ENCODE measurements around the gene SEC23IP. TPM values are rescaled to one million over a fixed set of nuclear protein-coding genes. Genes with fewer than 3 reads are reported as not detected.

The SEC23IP gene
- polyA plus RNA-seq (2013, experiment 1 of 4) = 48.5 TPM
- 51.9 TPM for polyA plus RNA-seq (2013, experiment 2 of 4)
- polyA plus RNA-seq (2013, experiment 3 of 4) = 33.5 TPM
- polyA plus RNA-seq (2013, experiment 4 of 4) = 38.2 TPM

DNA sequence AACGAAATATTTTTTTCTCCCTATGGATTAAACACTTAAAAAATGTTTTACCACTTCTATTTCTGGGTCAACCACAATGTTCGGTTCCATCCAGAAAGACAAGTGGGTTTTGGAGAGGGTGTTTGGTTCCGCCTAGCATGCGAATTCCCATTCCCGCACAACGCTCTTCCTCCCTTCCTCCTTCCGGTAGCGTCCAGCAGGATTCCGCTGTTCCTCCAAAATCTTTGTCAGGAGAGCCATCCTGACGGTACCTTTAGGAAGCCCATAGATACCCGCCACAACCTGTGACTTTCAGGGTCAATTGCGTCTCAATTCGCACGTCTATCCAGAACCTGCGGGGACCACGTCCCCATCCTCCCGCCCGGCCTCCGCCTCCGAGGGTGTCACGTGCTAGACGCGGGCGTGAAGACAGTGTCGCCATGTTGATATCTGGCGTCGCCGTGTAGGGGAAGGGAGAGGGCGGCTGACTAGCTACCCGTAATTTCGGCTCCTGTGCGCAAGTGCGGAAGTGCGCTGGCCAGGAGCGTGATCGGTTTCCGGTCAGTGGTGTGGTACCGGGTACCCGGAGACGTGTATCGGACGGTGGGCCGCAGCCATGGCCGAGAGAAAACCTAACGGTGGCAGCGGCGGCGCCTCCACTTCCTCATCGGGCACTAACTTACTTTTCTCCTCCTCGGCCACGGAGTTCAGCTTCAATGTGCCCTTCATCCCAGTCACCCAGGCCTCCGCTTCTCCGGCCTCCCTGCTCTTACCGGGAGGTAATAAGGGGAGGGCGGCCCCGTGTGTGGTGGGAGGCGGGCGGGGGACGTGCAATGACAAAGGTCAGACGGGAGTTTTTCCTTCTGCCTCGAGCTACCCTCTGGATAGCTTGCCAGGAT lies at the start of gene SEC23IP:
Gene SEC23IP, plus strand, starts transcription at position 543 of the 878 bp plus-strand sequence. Its CDS starts 53 bp downstream, at position 596.
- WGBS, 2 experiments = 1% methylated on average over 61 of the region's 61 CpGs

DNA sequence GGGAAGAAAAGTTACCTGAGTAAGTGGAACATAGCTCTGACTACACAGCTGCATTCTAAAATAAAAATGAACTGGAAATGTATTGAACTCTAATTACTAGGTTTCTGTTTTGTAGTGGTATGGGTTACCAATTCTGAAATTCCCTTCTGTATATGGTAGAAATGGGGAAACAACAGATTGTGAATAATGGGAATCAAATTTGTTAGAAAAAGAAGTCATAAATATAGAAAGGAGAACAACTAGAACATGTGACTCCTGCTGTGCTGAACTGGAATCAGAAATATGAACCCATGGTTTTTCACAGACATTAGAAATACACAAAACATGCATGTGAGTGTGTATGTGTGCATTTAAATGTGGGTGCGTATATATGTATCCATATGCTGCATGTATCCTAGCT lies 46.9 kb upstream of the SEC23IP start:
- H3K27me3 ChIP-seq (ENCODE audit: control insufficient read depth, insufficient read depth, low read length, poor library complexity, severe bottlenecking) = no peaks in the 10 kb centered on the region
- H3K36me3 ChIP-seq (ENCODE audit: control insufficient read depth, insufficient read depth, low read length) = peaks cover 49% of the 10 kb centered on the region
- H3K4me3 ChIP-seq (ENCODE audit: insufficient read depth, low read depth, low read length) = no peak overlapping the region
- 95 to 100% methylated on average over 1 of the region's 1 CpG for WGBS, 2 experiments
- no peaks in the 10 kb centered on the region for H3K4me1 ChIP-seq (ENCODE audit: control insufficient read depth, insufficient read depth, low read length)
- H3K27ac ChIP-seq (ENCODE audit: insufficient read depth, low read depth, low read length, poor library complexity, severe bottlenecking) = no peak overlapping the region
- no peaks in the 10 kb centered on the region for H3K9me3 ChIP-seq (ENCODE audit: control insufficient read depth, low read length)

More for the DNA sequence above, at the start of gene SEC23IP:
- no peaks in the 10 kb centered on the region for H3K4me1 ChIP-seq (ENCODE audit: control insufficient read depth, insufficient read depth, low read length)
- peak within 1 kb of the TSS; percentile 36 for H3K27ac ChIP-seq (ENCODE audit: insufficient read depth, low read depth, low read length, poor library complexity, severe bottlenecking)
- H3K9me3 ChIP-seq (ENCODE audit: control insufficient read depth, low read length) = no peaks in the 10 kb centered on the region
- peak within 1 kb of the TSS; percentile 99 for H3K4me3 ChIP-seq (ENCODE audit: insufficient read depth, low read depth, low read length)
- no peaks in the 10 kb centered on the region for H3K36me3 ChIP-seq (ENCODE audit: control insufficient read depth, insufficient read depth, low read length)
- H3K27me3 ChIP-seq (ENCODE audit: control insufficient read depth, insufficient read depth, low read length, poor library complexity, severe bottlenecking) = no peaks in the 10 kb centered on the region

DNA sequence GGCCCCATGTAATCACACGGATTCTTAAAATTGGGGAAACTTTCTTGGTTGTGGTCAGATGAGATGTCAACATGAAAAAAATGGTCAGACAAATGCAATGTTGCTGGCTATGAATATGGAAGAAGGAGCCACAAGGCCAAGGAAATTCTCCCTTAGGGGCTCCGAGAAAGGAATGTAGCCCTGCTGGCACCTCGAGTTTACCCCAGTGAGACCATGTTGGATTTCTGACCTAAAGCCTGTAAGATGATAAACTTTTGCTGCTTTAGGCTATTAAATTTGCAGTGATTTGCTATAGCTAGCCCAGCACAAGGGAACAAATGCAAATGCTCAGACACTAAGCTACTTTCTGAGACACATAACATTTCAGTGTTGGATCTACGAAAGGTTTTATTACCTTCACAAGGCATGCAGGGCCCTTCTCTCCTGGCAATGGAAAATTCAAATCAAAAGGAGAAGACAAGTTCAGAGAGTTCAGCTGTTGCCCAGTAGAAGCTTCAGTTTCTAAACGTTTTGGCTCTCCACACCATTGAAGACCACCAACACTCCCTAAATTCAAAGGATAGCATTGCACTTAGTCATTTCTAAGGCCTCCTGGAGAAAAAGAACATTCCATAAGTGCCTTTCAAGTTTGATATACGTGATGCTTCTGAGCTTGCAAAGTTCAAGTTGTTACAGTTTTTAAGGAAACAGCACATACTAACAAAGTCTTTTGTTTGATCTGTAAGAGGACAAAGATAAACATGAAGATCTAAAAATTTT lies 43.3 kb upstream of the SEC23IP start:
- Histone ChIP-seq H3K27ac (ENCODE audit: insufficient read depth, low read depth, low read length, poor library complexity, severe bottlenecking) (no peak overlapping the region), H3K4me3 (ENCODE audit: insufficient read depth, low read depth, low read length) (no peak overlapping the region), H3K9me3 (ENCODE audit: control insufficient read depth, low read length) (no peaks in the 10 kb centered on the region), H3K36me3 (ENCODE audit: control insufficient read depth, insufficient read depth, low read length) (peaks cover 49% of the 10 kb centered on the region), H3K4me1 (ENCODE audit: control insufficient read depth, insufficient read depth, low read length) (no peaks in the 10 kb centered on the region), H3K27me3 (ENCODE audit: control insufficient read depth, insufficient read depth, low read length, poor library complexity, severe bottlenecking) (no peaks in the 10 kb centered on the region)
- WGBS, 2 experiments = 85 to 92% methylated on average over 6 of the region's 6 CpGs

DNA sequence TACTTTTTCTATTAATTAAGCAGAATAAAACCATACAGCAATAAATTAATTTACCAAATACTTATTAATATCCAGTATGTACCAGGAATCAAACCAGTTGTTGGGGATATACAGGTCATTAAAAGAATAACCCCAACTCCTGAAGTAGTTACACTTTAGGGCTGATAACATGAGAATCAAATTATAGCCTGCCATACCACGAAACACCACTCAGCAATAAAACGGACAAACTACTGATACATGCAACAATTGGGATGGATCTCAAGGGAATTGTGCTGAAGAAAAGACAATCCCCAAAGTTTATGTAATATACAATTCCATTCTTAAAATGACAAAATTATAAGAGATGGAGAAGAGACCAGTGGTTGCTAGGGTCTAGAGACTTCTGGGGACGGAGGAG lies 42.6 kb upstream of the SEC23IP start:
- no peak overlapping the region for H3K27ac ChIP-seq (ENCODE audit: insufficient read depth, low read depth, low read length, poor library complexity, severe bottlenecking)
- WGBS, 2 experiments = 89 to 97% methylated on average over 2 to 3 of the region's 3 CpGs

DNA sequence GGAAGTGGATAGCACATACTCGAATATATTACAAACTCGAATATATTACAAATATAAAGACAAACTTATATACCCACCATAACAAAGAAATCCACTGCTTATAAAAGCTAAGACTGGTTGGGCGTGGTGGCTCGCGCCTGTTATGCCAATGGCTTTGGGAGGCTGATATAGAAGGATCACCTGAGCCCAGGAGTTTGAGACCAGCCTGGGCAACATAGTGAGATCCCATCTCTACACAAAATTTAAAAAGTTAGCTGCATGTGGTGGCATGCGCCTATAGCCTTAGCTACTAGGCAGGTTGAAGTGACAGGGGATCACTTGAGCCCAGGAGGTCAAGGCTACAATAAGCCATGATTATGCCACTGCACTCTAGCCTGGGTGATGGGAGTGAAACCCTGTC lies 40.3 kb upstream of the SEC23IP start:
- H3K4me3 ChIP-seq (ENCODE audit: insufficient read depth, low read depth, low read length) = no peak overlapping the region
- no peaks in the 10 kb centered on the region for H3K4me1 ChIP-seq (ENCODE audit: control insufficient read depth, insufficient read depth, low read length)
- 94 to 98% methylated on average over 6 of the region's 6 CpGs for WGBS, 2 experiments
- no peaks in the 10 kb centered on the region for H3K27me3 ChIP-seq (ENCODE audit: control insufficient read depth, insufficient read depth, low read length, poor library complexity, severe bottlenecking)
- H3K27ac ChIP-seq (ENCODE audit: insufficient read depth, low read depth, low read length, poor library complexity, severe bottlenecking) = no peak overlapping the region
- peaks cover 59% of the 10 kb centered on the region for H3K36me3 ChIP-seq (ENCODE audit: control insufficient read depth, insufficient read depth, low read length)
- no peaks in the 10 kb centered on the region for H3K9me3 ChIP-seq (ENCODE audit: control insufficient read depth, low read length)

More for the DNA sequence above, 42.6 kb upstream of the SEC23IP start:
- H3K36me3 ChIP-seq (ENCODE audit: control insufficient read depth, insufficient read depth, low read length) = peaks cover 50% of the 10 kb centered on the region
- H3K4me3 ChIP-seq (ENCODE audit: insufficient read depth, low read depth, low read length) = no peak overlapping the region
- H3K27me3 ChIP-seq (ENCODE audit: control insufficient read depth, insufficient read depth, low read length, poor library complexity, severe bottlenecking) = no peaks in the 10 kb centered on the region
- H3K9me3 ChIP-seq (ENCODE audit: control insufficient read depth, low read length) = no peaks in the 10 kb centered on the region
- no peaks in the 10 kb centered on the region for H3K4me1 ChIP-seq (ENCODE audit: control insufficient read depth, insufficient read depth, low read length)

DNA sequence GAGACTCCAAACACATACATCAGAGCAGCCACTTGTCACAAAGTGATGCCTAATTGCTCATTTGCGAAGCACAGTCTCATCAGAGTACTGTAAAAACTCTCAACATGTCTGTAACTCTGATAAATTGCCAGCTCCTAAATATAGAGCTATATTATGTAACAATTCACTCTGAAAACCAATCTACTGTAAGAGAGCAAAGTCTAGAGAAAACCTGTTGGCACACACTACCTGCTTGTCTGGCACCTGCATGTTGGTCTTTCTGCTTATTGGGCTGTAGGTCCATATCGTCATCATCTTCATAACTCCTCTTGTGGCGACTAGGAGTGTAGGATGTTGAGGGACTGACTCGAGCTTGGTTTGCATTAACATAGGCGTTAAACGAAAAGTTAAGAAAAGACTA lies 39.7 kb upstream of the SEC23IP start:
- no peaks in the 10 kb centered on the region for H3K27me3 ChIP-seq (ENCODE audit: control insufficient read depth, insufficient read depth, low read length, poor library complexity, severe bottlenecking)
- no peak overlapping the region for H3K4me3 ChIP-seq (ENCODE audit: insufficient read depth, low read depth, low read length)
- H3K36me3 ChIP-seq (ENCODE audit: control insufficient read depth, insufficient read depth, low read length) = peaks cover 57% of the 10 kb centered on the region
- no peak overlapping the region for H3K27ac ChIP-seq (ENCODE audit: insufficient read depth, low read depth, low read length, poor library complexity, severe bottlenecking)
- WGBS, 2 experiments = 98 to 100% methylated on average over 3 to 6 of the region's 6 CpGs
- H3K9me3 ChIP-seq (ENCODE audit: control insufficient read depth, low read length) = no peaks in the 10 kb centered on the region
- no peaks in the 10 kb centered on the region for H3K4me1 ChIP-seq (ENCODE audit: control insufficient read depth, insufficient read depth, low read length)

DNA sequence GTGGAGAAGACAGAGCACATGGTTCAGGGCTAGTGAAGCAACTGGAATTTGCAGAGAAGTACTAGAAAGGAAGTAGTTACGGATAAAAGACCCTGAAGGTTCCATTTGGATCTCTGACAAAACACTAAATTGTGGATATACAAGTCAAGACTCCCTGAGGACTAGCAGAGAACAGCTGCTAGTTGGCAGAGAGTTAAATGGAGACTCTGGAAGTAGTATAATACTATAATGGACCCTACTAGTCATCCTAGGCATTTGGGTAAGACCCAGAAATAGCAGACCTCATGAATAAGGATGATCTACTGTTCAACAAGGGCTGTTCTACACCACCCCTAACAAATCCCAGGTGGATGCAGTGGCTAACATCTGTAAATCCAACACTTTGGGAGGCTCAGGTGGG lies 39.0 kb upstream of the SEC23IP start:
- Histone ChIP-seq H3K4me3 (ENCODE audit: insufficient read depth, low read depth, low read length) (no peak overlapping the region), H3K4me1 (ENCODE audit: control insufficient read depth, insufficient read depth, low read length) (no peaks in the 10 kb centered on the region), H3K36me3 (ENCODE audit: control insufficient read depth, insufficient read depth, low read length) (peaks cover 57% of the 10 kb centered on the region), H3K27ac (ENCODE audit: insufficient read depth, low read depth, low read length, poor library complexity, severe bottlenecking) (no peak overlapping the region), H3K9me3 (ENCODE audit: control insufficient read depth, low read length) (no peaks in the 10 kb centered on the region), H3K27me3 (ENCODE audit: control insufficient read depth, insufficient read depth, low read length, poor library complexity, severe bottlenecking) (no peaks in the 10 kb centered on the region)
- 96% methylated on average over 1 of the region's 1 CpG for WGBS, 2 experiments

DNA sequence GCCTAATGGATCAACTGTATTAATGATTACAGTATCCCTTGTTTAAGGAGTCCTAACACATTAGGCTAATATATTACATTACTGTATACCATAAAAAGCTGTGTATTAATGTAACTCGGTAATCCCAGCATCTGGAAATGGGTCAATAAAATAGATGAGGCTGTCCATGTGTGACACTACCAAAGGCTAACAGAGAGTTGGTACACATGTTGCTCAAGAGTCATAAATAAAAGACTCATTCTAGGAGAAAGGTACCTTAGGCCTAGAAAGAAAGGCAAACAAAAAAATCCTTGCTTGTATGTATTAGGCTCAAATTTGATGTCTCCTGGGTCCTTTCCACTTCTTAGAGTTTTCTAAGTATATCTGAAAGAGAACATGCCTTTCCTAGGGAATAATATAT lies 34.5 kb upstream of the SEC23IP start:
- Histone ChIP-seq H3K4me3 (ENCODE audit: insufficient read depth, low read depth, low read length) (no peak overlapping the region), H3K36me3 (ENCODE audit: control insufficient read depth, insufficient read depth, low read length) (peaks cover 32% of the 10 kb centered on the region), H3K27me3 (ENCODE audit: control insufficient read depth, insufficient read depth, low read length, poor library complexity, severe bottlenecking) (no peaks in the 10 kb centered on the region), H3K4me1 (ENCODE audit: control insufficient read depth, insufficient read depth, low read length) (no peaks in the 10 kb centered on the region), H3K27ac (ENCODE audit: insufficient read depth, low read depth, low read length, poor library complexity, severe bottlenecking) (no peak overlapping the region), H3K9me3 (ENCODE audit: control insufficient read depth, low read length) (no peaks in the 10 kb centered on the region)
- 100% methylated on average over 1 of the region's 1 CpG; no CpG with 5 or more reads in 1 of the 2 experiments for WGBS, 2 experiments

DNA sequence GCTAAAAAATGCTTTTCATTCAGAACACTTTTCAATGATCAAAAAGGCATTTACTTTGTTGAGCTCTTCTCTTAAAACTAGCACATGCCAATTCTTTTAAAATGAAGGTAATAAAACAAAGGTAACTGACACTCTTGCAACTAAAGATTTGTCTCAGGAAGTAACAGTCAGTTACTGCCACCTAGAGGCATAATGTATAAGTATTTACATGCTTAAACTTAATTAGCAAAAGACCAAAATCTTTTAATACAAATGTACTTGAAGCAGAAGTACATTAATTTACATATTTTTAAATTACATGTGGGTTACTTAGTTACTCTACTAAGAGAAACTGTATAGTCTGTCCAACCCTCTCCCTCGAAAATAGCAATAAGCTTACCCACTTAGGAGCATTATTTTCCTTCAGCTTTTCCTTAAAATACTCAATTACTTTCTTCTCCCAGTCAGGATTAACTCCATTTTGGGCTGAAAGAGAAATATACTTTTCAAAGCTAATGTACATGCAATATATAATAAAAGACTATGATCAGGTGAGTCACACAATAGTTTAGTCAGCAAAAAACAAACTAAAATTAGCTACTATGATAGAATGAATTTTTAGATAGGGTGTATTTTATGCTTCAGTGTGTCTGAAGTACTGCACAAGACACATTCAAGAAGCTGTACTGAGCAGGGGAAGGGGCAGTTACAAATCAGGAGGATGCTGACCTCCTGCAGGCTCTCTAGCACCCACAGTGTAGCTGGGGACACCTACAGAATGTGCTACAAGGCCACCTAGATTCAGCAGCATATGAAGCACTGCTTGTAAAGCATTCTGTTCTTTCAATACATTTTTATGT lies 32.9 kb upstream of the SEC23IP start:
- H3K4me1 ChIP-seq (ENCODE audit: control insufficient read depth, insufficient read depth, low read length) = no peaks in the 10 kb centered on the region
- no peak overlapping the region for H3K4me3 ChIP-seq (ENCODE audit: insufficient read depth, low read depth, low read length)
- 71 to 85% methylated on average over 1 of the region's 1 CpG for WGBS, 2 experiments
- H3K27me3 ChIP-seq (ENCODE audit: control insufficient read depth, insufficient read depth, low read length, poor library complexity, severe bottlenecking) = no peaks in the 10 kb centered on the region
- peaks cover 22% of the 10 kb centered on the region for H3K36me3 ChIP-seq (ENCODE audit: control insufficient read depth, insufficient read depth, low read length)
- H3K9me3 ChIP-seq (ENCODE audit: control insufficient read depth, low read length) = no peaks in the 10 kb centered on the region
- H3K27ac ChIP-seq (ENCODE audit: insufficient read depth, low read depth, low read length, poor library complexity, severe bottlenecking) = no peak overlapping the region

All from ectodermal cell (in vitro differentiated cells).